Sigmoid colon (tissue), 7 donors: ENCODE measurements around the gene IL17RE. TPM values are rescaled to one million over a fixed set of nuclear protein-coding genes. Genes with fewer than 3 reads are reported as not detected.
"Not testable (repeated sequence)": the region's sequence is repeated elsewhere in the genome, so short reads cannot be mapped to it uniquely, and the experiment has no call there.

ENCODE experiments used
- DNase-seq: peaks from one replicate; pipeline ENCODE4 v3.0.0-alpha.2; 2019
- H3K27ac ChIP-seq, 4 donors: fragments of 200-600 bp; sonication (generic); one replicate each; pipeline ENCODE4 v1.5.1; 2016 to 2019; ENCODE audit warnings: mild to moderate bottlenecking in 1 of 4
- H3K27me3 ChIP-seq, 3 donors: fragments of 200-600 bp; sonication (generic); one replicate each; pipeline ENCODE4 v1.5.1; 2019; ENCODE audit warnings: mild to moderate bottlenecking in 1 of 3
- H3K36me3 ChIP-seq, 4 donors: fragments of 200-600 bp; sonication (generic); one replicate each; pipeline ENCODE4 v1.5.1; 2016 to 2019
- H3K4me1 ChIP-seq, 4 donors: fragments of 200-600 bp; sonication (generic); one replicate each; pipeline ENCODE4 v1.5.1; 2017 to 2019
- H3K4me3 ChIP-seq, 4 donors: fragments of 200-600 bp; sonication (generic); one replicate each; pipeline ENCODE4 v1.5.1; 2017 to 2019; ENCODE audit warnings: mild to moderate bottlenecking in 2 of 4, moderate library complexity in 1 of 4
- H3K9me3 ChIP-seq, 4 donors: fragments of 200-600 bp in 3 of 4; sonication (generic) in 3 of 4; one replicate each; pipeline versions ENCODE4 v1.5.1 to v1.6.1; 2013 to 2019
- CTCF ChIP-seq, 4 experiments: fragments of 450-650 bp in 3 of 4; fragments of 200-600 bp in 1 of 4; IDR thresholded peaks; one replicate each; pipeline ENCODE4 v1.5.1; 2016 to 2019; ENCODE audit warnings: antibody characterized with exemption in 4 of 4, mild to moderate bottlenecking in 3 of 4, moderate library complexity in 2 of 4
- EP300 ChIP-seq, 4 donors: sonication (generic); formaldehyde crosslinking; IDR thresholded peaks; one replicate each; pipeline ENCODE4 v1.6.1; 2017; ENCODE audit warnings: antibody characterized with exemption in 4 of 4
- POLR2A ChIP-seq, 2 donors: fragments of 450-650 bp; IDR thresholded peaks; one replicate each; pipeline ENCODE4 v1.6.1; 2016; ENCODE audit warnings: antibody characterized with exemption in 2 of 2, mild to moderate bottlenecking in 2 of 2, moderate library complexity in 2 of 2
- POLR2AphosphoS5 ChIP-seq, 4 donors: sonication (generic); formaldehyde crosslinking; IDR thresholded peaks; one replicate each; pipeline ENCODE4 v1.6.1; 2017; ENCODE audit warnings: antibody characterized with exemption in 4 of 4
- WGBS, 2 donors: extraction: QIAGEN DNeasy Blood & Tissue Kit; methylation state at CpG; one replicate each; pipeline ENCODE4 v1.1.7; 2013; 5-methylcytosine and 5-hydroxymethylcytosine counted together
- intact Hi-C: fragments of 100-400 bp; cut with DNase I; formaldehyde crosslinking; loops from one replicate; pipeline ENCODE4 v1.15.1; 2023
- polyA plus RNA-seq, 3 donors: library from polyadenylated mRNA; stranded (reverse); fragments of 200-250 nt; gene quantifications; one replicate each; pipeline ENCODE4 v1.2.3, GENCODE V29; 2013
- total RNA-seq, 4 donors: library from RNA; depleted of rRNA; stranded (reverse); fragments of >200 nt; gene quantifications; one replicate each; pipeline ENCODE4 v1.1.0, GENCODE V29; 2016
- donor health status: healthy with polysubstance abuse.
- donor health status: Bipolar disorder and iron deficiency.
- donor health status: healthy.

IL17RE gene
- total and polyA plus RNA-seq, 7 donors: 0.68 to 46.3 (median 2.5) TPM

GRCh38 chr3:9890249-9891071 is 12.2 kb upstream of the IL17RE start, which contains the start of gene JAGN1:
JAGN1 (plus strand) TSS chr3:9890610; CDS start chr3:9890723, 113 bp downstream.
- H3K36me3 ChIP-seq: peaks cover 0 to 14% (median 5%) of the 10 kb centered on the region in 4 donors
- peak; percentile 95 for DNase-seq
- H3K27ac ChIP-seq: peak within 1 kb of the TSS; percentile 90 to 100 (median 98)
- intact Hi-C loops: loop anchor here (2.0 kb wide), 2 partner anchors 24 kb away; no protein-coding TSS in a partner anchor
- 0 to 1% methylated on average over 62 of the region's 62 CpGs for WGBS, 2 donors
- no peaks in the 10 kb centered on the region for H3K9me3 ChIP-seq
- H3K4me3 ChIP-seq: peak within 1 kb of the TSS; percentile 65 to 99 (median 98)
- TF ChIP-seq EP300 (IDR thresholded peaks at IDR 0.05) (no peak), POLR2AphosphoS5 (IDR thresholded peaks at IDR 0.05) (peak; percentile 94 to 99 (median 96)), POLR2A (IDR thresholded peaks at IDR 0.05) (peak; percentile 93 to 95), CTCF (IDR thresholded peaks at IDR 0.05) (peak in 1 of 4 experiments; percentile 15)
- peaks cover 0 to 36% (median 26%) of the 10 kb centered on the region in 4 donors for H3K4me1 ChIP-seq
- no peaks in the 10 kb centered on the region for H3K27me3 ChIP-seq

- no peak for TF ChIP-seq CTCF (IDR thresholded peaks at IDR 0.05)
- TF ChIP-seq POLR2A (IDR thresholded peaks at IDR 0.05): no peak
- no peak for TF ChIP-seq EP300 (IDR thresholded peaks at IDR 0.05)
- no peak for TF ChIP-seq POLR2AphosphoS5 (IDR thresholded peaks at IDR 0.05)
- no peaks in the 10 kb centered on the region for H3K27me3 ChIP-seq
- H3K36me3 ChIP-seq: peaks cover 0 to 14% (median 5%) of the 10 kb centered on the region in 4 donors
- no peak for DNase-seq
- intact Hi-C loops: loop anchor here (2.0 kb wide), 2 partner anchors 24 kb away; no protein-coding TSS in a partner anchor
- no peaks in the 10 kb centered on the region for H3K9me3 ChIP-seq
- peak overlapping the region; percentile 90 to 100 (median 98) for H3K27ac ChIP-seq
- peaks cover 0 to 36% (median 26%) of the 10 kb centered on the region in 4 donors for H3K4me1 ChIP-seq
- WGBS, 2 donors: 3 to 10% methylated on average over 12 of the region's 12 CpGs
- H3K4me3 ChIP-seq: peak overlapping the region; percentile 65 to 99 (median 98)
Observed at GRCh38 chr3:9891072-9891622, 11.5 kb upstream of the IL17RE start.

DNA sequence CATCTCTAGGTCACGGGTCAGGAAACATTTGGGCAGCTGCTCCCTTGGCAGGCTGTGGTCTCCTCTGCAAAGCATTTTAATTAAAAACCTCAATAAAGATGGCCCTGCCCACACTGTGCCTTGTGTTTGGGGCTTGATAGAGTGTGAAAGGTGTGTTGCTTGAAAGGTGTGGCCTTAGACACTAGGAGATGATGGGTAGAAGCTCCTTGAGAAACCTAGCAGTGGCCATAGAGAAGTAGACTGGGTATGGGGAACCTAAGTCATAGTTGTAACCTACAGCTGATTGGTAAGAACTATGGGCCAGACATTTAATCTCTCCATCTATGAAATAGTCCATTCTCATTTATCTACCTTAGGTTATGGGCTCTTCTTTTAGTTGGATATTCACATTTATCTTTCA is 8.9 kb upstream of the IL17RE start:
- no peaks in the 10 kb centered on the region for H3K9me3 ChIP-seq
- TF ChIP-seq POLR2AphosphoS5 (IDR thresholded peaks at IDR 0.05): no peak
- TF ChIP-seq POLR2A (IDR thresholded peaks at IDR 0.05): no peak
- no peak for TF ChIP-seq CTCF (IDR thresholded peaks at IDR 0.05)
- TF ChIP-seq EP300 (IDR thresholded peaks at IDR 0.05): no peak
- peaks cover 0 to 49% (median 40%) of the 10 kb centered on the region in 4 donors for H3K4me1 ChIP-seq
- H3K36me3 ChIP-seq: peaks cover 0 to 14% (median 5%) of the 10 kb centered on the region in 4 donors
- no peak overlapping the region for H3K4me3 ChIP-seq
- H3K27ac ChIP-seq: peak overlapping the region in 3 of 4 donors; percentile 25 to 63 (median 56)
- no peaks in the 10 kb centered on the region for H3K27me3 ChIP-seq
- intact Hi-C loops: no loop called here
- 80 to 84% methylated on average over 1 of the region's 1 CpG for WGBS, 2 donors
- no peak for DNase-seq

- H3K9me3 ChIP-seq, DNase-seq, H3K4me3 ChIP-seq, H3K27me3 ChIP-seq, intact Hi-C loops: not testable (repeated sequence)
- peaks cover 0 to 47% (median 38%) of the 10 kb centered on the region in 4 donors for H3K4me1 ChIP-seq
- WGBS, 2 donors: 93 to 95% methylated on average over 3 of the region's 3 CpGs
- peaks cover 0 to 14% (median 5%) of the 10 kb centered on the region in 4 donors for H3K36me3 ChIP-seq
- peak overlapping the region in 2 of 4 donors; percentile 56 to 63 for H3K27ac ChIP-seq
Observed at GRCh38 chr3:9895715-9896114, 6.9 kb upstream of the IL17RE start.

DNA sequence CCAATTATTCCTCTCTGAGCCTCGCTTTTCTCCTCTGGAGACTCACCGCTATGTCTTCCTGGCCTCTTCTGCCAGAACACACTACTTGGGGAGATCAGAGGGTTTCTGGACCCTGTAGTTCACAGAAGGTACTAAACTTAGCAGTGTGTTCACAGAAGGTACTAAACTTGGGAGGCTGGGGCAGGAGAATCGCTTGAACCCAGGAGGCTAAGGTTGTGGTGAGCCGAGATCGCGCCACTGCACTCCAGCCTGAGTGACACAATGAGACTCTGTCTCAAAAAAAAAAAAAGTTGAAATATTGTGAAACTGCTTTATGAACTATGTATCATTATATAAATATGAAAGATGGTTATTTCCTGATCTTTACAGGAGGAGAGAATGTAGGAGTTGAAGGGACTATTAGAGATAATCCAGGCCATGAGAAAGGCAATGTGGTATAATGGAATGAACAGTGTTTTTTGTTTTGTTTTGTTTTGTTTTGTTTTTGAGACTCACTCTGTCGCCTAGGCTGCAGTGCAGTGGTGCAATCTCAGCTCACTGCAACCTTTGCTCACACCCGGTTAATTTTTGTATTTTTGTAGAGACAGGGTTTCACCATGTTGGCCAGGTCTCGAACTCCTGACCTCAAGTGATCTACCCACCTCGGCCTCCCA is 5.8 kb upstream of the IL17RE start:
- H3K4me3 ChIP-seq, H3K27ac ChIP-seq, intact Hi-C loops, DNase-seq, H3K9me3 ChIP-seq, H3K27me3 ChIP-seq: not testable (repeated sequence)
- peaks cover 0 to 37% (median 30%) of the 10 kb centered on the region in 4 donors for H3K4me1 ChIP-seq
- H3K36me3 ChIP-seq: peaks cover 0 to 14% (median 5%) of the 10 kb centered on the region in 4 donors
- WGBS, 2 donors: 54 to 83% methylated on average over 10 of the region's 10 CpGs
